H4 (cell line): ENCODE measurements around the gene PEPD. TPM values are rescaled to one million over a fixed set of nuclear protein-coding genes. Genes with fewer than 3 reads are reported as not detected.

Experiments
- total RNA-seq: library from RNA; depleted of rRNA; stranded (reverse); fragments of >200 nt; shearing (Covaris generic); gene quantifications from 2 replicates; pipeline ENCODE4 v1.2.3, GENCODE V29; 2014; rRNA removed

The PEPD gene
- total RNA-seq, 1 experiment from 2014 or later = 62.7 TPM

Other genes with a start within 250 kb of the PEPD start
- gene CEBPA, start 219.3 kb downstream of the PEPD start, total RNA-seq = 2.7 and 4.3 TPM in 2 replicates
- gene CEBPG, start 148.1 kb downstream of the PEPD start, total RNA-seq = 36.4 and 38.3 TPM in 2 replicates
- gene CHST8, start 100.2 kb upstream of the PEPD start, total RNA-seq = 6.8 and 9.9 TPM in 2 replicates